ENCODE data around the gene ARL8B. TPM values are rescaled to one million over a fixed set of nuclear protein-coding genes. Genes with fewer than 3 reads are reported as not detected.

ARL8B gene
- polyA plus RNA-seq, 1 experiment: 47.0 TPM

GRCh38 chr3:5221701-5222100 is 99.6 kb downstream of the ARL8B start:
- CTCF ChIA-PET: no interaction called here
- no peak overlapping the region for H3K4me3 ChIP-seq (ENCODE audit: low read depth, low read length)
- POLR2A ChIA-PET: no interaction called here

GRCh38 chr3:5222283-5223005 is 100.4 kb downstream of the ARL8B start:
- H3K27ac ChIP-seq (ENCODE audit: low read depth, low read length): no peak overlapping the region
- no peak for DNase-seq (ENCODE audit: low read depth, low spot score)
- ChIA-PET CTCF (no interaction called here), POLR2A (no interaction called here)
- H3K27me3 ChIP-seq (ENCODE audit: control insufficient read depth, insufficient read depth, low read length): no peaks in the 10 kb centered on the region
- H3K4me3 ChIP-seq (ENCODE audit: low read depth, low read length): no peak overlapping the region
- H3K9me3 ChIP-seq (ENCODE audit: control insufficient read depth, insufficient read depth, low read length): no peaks in the 10 kb centered on the region
- no peak for TF ChIP-seq CTCF (IDR thresholded peaks at IDR 0.05; ENCODE audit: low read depth, low read length)

More at GRCh38 chr3:5221701-5222100, 99.6 kb downstream of the ARL8B start:
- no peaks in the 10 kb centered on the region for H3K27me3 ChIP-seq (ENCODE audit: control insufficient read depth, insufficient read depth, low read length)
- no peaks in the 10 kb centered on the region for H3K9me3 ChIP-seq (ENCODE audit: control insufficient read depth, insufficient read depth, low read length)
- no peak for DNase-seq (ENCODE audit: low read depth, low spot score)
- no peak for TF ChIP-seq CTCF (IDR thresholded peaks at IDR 0.05; ENCODE audit: low read depth, low read length)
- H3K27ac ChIP-seq (ENCODE audit: low read depth, low read length): no peak overlapping the region

GRCh38 chr3:5226783-5227182 is 104.7 kb downstream of the ARL8B start:
- ChIA-PET POLR2A (no interaction called here), CTCF (interaction anchor here (1.2 to 1.4 kb wide), 5 partner anchors 8 to 1574 kb away, joined by 3 to 5 read pairs (median 4); no protein-coding TSS in a partner anchor)
- Histone ChIP-seq H3K27ac (ENCODE audit: low read depth, low read length) (no peak overlapping the region), H3K9me3 (ENCODE audit: control insufficient read depth, insufficient read depth, low read length) (no peaks in the 10 kb centered on the region), H3K4me3 (ENCODE audit: low read depth, low read length) (no peak overlapping the region), H3K27me3 (ENCODE audit: control insufficient read depth, insufficient read depth, low read length) (peaks cover 6% of the 10 kb centered on the region)
- no peak for DNase-seq (ENCODE audit: low read depth, low spot score)
- TF ChIP-seq CTCF (IDR thresholded peaks at IDR 0.05; ENCODE audit: low read depth, low read length): peak; percentile 54

- no peak for TF ChIP-seq CTCF (IDR thresholded peaks at IDR 0.05; ENCODE audit: low read depth, low read length)
- Histone ChIP-seq H3K4me3 (ENCODE audit: low read depth, low read length) (no peak overlapping the region), H3K9me3 (ENCODE audit: control insufficient read depth, insufficient read depth, low read length) (no peaks in the 10 kb centered on the region), H3K27me3 (ENCODE audit: control insufficient read depth, insufficient read depth, low read length) (peaks cover 6% of the 10 kb centered on the region), H3K27ac (ENCODE audit: low read depth, low read length) (no peak overlapping the region)
- POLR2A ChIA-PET: no interaction called here
- no peak for DNase-seq (ENCODE audit: low read depth, low spot score)
- CTCF ChIA-PET: interaction anchor here (0.6 to 1.4 kb wide), 6 partner anchors 9 to 1573 kb away, joined by 3 to 5 read pairs (median 4); no protein-coding TSS in a partner anchor
Observed at GRCh38 chr3:5227812-5228211, 105.7 kb downstream of the ARL8B start.

GRCh38 chr3:5229414-5229813 is 107.3 kb downstream of the ARL8B start:
- no peak for DNase-seq (ENCODE audit: low read depth, low spot score)
- POLR2A ChIA-PET: no interaction called here
- H3K9me3 ChIP-seq (ENCODE audit: control insufficient read depth, insufficient read depth, low read length): no peaks in the 10 kb centered on the region
- no peak overlapping the region for H3K4me3 ChIP-seq (ENCODE audit: low read depth, low read length)
- peaks cover 6% of the 10 kb centered on the region for H3K27me3 ChIP-seq (ENCODE audit: control insufficient read depth, insufficient read depth, low read length)
- CTCF ChIA-PET: no interaction called here
- H3K27ac ChIP-seq (ENCODE audit: low read depth, low read length): no peak overlapping the region
- no peak for TF ChIP-seq CTCF (IDR thresholded peaks at IDR 0.05; ENCODE audit: low read depth, low read length)

Small RNA genes within 50 kb of the gene (small RNA-seq; reads per million reads assigned to genes)
- gene AC090955.1 (ENCODE audit: insufficient read length, low read depth) (not detected), gene RF00019 (ENCODE audit: insufficient read length, low read depth) (not detected)

Other genes with a start within 250 kb of the ARL8B start
- gene BHLHE40, start 142.9 kb upstream of the ARL8B start, polyA plus RNA-seq (2011; rRNA removed): 7.6 and 12.2 TPM in 2 replicates
- 36.0 and 42.5 TPM in 2 replicates for gene EDEM1, start 65.4 kb downstream of the ARL8B start, polyA plus RNA-seq (2011; rRNA removed)